HG03280 (cell line): ENCODE data around the gene CEMIP.
"Not testable (repeated sequence)": the region's sequence is repeated elsewhere in the genome, so short reads cannot be mapped to it uniquely, and the experiment has no call there.

ENCODE experiments used
- ATAC-seq: cut with Tn5 transposase; IDR thresholded peaks from one replicate; pipeline ENCODE4 v1.9.1; 2021; ENCODE audit warnings: mild to moderate bottlenecking, moderate library complexity; ENCODE audit not compliant: unreplicated experiment

The CEMIP gene

GRCh38 chr15:80760960-80761359 is 18.2 kb upstream of the CEMIP start:
- ATAC-seq = no peak

DNA sequence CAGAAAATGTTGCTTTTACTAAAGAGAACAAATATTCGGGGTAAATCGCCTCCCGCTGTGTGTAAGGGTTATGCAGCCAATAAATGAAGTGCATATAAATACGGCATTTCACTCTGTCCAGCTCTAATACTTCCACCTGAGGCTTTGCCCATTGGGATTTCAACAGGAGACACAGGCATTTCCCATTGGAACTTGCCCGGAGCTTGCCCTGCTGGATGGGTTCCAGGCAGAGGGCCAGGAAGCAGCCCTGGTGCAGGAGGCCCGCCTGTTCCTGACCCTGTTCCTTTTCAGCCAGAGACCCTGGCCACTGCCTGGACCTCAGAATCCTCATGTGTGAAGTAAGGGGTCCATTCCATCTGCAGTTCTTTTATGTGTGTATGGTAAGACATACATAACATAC is 17.4 kb upstream of the CEMIP start:
- ATAC-seq = no peak

GRCh38 chr15:80763235-80763634 is 15.9 kb upstream of the CEMIP start:
- not testable (repeated sequence) for ATAC-seq

GRCh38 chr15:80764535-80764934 is 14.6 kb upstream of the CEMIP start:
- no peak for ATAC-seq

- no peak for ATAC-seq
These were observed 12.9 kb upstream of the CEMIP start for GRCh38 chr15:80766275-80766674.

DNA sequence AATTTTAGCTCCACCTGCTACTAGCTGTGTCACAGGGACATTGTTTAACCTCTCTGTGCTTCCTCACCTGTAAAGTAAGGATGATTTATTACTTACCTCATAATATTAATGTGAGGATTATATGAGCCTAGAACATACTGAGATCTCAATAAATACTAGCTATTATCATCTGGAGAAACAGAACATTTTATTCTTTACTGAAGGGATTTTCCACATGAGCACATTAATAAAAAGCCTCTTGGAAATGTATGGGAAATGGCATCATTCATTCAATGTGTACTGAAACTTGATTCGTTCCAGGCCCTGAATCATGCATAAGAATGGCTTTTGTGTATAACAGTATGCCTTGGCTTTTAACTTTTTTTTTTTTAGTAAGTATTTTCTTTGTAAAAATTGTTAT is 11.0 kb upstream of the CEMIP start:
- ATAC-seq = no peak

- ATAC-seq = no peak
These were observed 9.9 kb upstream of the CEMIP start for GRCh38 chr15:80769153-80769828.

GRCh38 chr15:80769829-80770705 is 9.1 kb upstream of the CEMIP start:
- ATAC-seq = no peak

DNA sequence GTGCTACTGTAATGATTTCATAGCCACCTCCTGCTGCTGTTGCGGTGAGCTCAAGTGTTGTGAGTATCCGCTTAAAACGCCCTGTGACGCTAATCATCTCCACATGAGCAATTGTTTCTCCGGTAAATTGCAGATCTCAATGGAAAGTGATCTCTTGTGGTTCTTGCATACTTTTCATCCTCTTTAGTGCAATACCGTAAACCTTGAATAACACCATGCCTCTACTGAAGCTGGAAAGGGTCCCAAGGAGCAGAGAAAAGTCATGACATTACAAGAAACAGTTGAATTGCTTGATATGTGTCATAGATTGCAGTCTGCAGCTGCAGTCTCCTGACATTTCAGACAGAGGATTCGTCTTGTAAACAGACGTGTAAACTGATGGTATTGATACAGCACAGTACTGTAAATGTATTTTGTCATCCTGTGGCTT is 6.0 kb upstream of the CEMIP start:
- ATAC-seq = no peak

DNA sequence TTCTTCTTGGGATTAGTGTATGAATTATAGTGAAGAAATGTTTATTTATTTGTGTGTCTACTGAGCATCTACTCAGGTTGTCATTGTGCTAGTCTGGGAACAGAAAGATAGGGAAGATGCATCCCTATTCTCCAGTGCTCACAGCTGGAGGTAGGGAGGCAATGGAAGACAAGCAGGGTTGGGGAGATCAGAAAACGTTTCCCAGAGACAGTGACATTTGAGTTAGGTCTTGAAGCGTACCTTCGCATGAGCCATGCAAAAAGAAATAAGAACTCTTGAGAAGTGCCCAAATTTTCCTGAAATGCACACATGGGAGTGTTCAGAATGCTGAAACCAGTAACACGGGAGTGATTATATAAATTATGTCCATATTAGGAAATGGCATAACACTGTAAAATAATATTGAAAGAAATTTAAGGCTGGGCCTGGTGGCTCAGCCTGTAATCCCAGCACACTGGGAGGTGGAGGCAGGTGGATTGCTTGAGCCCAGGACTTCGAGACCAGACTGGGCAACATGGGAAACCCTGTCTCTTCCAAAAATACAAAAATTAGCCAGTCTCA is 5.3 kb upstream of the CEMIP start:
- ATAC-seq = no peak

DNA sequence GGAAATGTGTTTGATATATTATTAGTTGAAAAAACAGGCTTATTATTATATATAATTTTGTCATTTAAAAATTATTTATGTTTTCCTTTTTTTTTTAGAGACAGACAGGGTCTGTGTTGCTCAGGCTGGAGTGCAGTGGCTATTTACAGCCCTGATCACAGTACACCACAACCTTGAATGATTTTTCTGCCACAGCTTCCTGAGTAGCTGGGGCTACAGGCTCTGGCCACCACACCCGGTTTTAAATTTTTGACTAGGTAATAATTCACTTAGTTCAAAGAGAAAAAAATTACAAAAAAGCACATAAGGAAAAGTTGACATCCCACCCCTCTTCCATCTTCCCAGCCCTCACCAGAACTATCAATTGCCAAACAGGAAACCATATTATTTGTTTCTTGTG is 4.7 kb upstream of the CEMIP start:
- no peak for ATAC-seq

- no peak for ATAC-seq
These were observed 3.8 kb upstream of the CEMIP start for GRCh38 chr15:80775338-80775737.

GRCh38 chr15:80776420-80777045 is 2.6 kb upstream of the CEMIP start:
- ATAC-seq = no peak

DNA sequence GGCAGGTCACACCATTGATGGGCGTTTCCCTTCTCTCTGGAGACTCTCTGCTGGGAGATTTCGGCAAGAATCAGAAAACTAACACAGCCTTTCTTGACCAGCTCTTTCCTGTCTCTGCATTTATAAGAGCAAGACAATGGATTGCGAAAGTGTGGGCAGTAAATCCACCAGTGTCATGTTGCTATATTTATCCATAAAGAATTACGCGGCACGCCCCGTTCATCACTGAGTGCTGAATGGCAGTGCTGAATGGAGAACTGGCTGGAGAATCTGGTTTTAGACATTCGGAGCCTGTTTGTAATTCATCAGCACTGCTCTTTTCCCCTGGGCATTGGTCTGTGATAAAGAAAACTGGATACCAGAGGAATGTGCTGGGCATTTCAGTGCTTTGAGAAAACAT is 2.0 kb upstream of the CEMIP start:
- no peak for ATAC-seq

DNA sequence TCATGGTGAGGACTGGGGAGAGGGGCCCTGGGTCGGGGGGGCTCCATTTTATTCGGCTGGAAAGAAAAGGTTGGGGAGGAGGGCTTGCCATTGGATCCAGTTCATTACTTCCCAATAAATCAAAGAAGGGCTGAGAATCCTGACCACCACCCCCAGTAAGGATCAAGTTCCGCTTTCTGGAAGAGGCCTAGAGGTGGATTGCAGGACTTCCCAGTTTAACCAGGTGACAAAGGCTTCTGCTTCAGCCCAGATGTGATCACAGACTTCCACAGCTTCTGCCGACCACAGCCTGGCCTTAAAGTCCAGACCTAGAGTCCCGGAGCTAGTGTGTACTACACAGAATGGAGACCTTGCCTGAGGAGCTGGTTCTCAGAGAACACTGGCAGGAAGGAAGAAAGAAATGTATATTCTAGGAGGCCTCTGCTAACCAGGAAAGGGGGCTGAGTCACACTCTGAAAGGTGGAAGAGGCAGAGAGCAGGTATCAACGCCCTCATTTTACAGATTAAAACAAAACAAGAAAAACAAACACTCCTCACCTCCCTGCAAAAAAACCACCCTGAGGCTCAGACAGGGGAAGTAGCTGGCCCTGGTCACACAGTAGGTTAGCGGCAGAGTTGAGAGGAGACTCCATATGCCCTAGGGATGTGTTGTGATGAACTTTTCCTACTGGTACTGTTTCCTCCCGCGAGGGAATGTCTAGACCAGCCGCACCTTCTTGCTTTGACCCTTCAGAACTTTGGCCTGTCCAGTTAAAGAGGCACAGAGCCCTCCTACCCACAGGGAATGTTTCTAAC is 1.1 kb upstream of the CEMIP start:
- ATAC-seq = no peak

GRCh38 chr15:80778621-80778963 is 578 bp upstream of the CEMIP start:
- no peak for ATAC-seq

DNA sequence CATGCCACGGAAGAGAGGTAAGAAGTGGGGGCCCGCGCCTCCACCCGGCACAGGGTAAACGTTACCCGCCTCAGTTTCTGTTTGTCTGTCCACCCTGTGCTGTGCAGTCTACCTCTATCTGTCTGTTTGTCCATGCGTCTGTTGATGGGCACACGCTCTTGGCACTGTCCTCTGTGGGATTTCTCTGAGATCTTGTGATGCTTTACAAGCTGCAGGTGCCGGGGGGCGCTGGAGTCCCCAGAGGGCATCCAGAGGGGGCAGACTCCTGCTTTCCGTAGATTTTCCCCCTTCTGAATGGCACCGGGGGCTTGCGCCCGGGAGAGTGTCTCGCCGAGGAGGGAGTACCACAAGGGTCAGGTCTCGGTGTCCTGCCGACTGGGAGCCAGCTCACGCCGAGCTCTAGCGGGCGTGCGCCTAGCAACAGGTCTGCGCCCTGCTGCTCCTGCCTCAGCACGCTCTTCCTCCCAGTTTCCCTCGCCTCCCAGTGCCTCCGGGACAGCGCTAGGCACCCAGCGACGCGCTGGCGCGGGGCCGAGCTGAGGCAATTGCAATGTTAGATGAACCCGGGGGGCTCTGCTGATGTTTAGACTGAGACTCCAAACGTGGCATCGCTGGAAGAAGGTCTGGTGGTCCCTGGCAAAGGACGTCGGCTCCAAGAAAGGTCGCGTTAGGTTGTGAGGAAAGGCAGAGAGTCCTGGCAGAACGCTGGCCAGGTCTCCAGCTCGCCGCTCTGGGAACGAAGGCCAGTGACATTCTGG is 667 bp downstream of the CEMIP start:
- no peak for ATAC-seq

GRCh38 chr15:80780416-80781221 is 1.4 kb downstream of the CEMIP start:
- no peak for ATAC-seq

DNA sequence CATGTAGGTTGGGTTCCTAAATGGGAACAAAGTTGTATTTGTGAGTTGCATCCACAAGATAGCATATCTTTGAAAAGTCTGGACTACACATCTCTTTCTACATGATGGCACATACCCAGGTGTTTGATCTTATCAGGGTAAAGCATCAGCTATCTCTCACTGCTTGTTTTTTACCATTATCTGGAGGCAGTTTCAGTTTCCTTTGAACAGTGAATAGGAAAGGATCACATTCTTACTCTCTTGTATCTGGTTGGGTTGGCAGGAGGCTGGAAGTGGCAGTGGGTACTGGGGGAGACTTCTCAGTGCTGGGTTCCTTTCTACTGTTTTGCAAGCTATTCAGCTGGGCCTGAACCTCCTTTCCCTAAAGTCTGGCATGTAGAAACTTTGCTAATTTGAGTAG is 4.1 kb downstream of the CEMIP start:
- no peak for ATAC-seq
